Body of pancreas (tissue), 4 donors: ENCODE results near the gene STXBP3. TPM values are rescaled to one million over a fixed set of nuclear protein-coding genes. Genes with fewer than 3 reads are reported as not detected.

Experiments used
- ATAC-seq: fragments of 150-250 bp; one replicate; pipeline ENCODE4 v1.9.1; 2016
- DNase-seq, 4 donors: peaks; one replicate each; pipeline ENCODE4 v3.0.0-alpha.2; 2019
- H3K27ac ChIP-seq, 4 donors: fragments of 200-600 bp; sonication (generic); 1 replicate in 3 of 4; 2 replicates in 1 of 4; pipeline versions ENCODE4 v1.5.1 to v1.6.1; 2016 to 2019; ENCODE audit warnings: mild to moderate bottlenecking in 1 of 4, mixed read lengths in 1 of 4, moderate library complexity in 1 of 4
- H3K27me3 ChIP-seq, 2 donors: fragments of 200-600 bp; sonication (generic); one replicate each; pipeline ENCODE4 v1.6.0; 2016; ENCODE audit warnings: mild to moderate bottlenecking in 1 of 2
- H3K36me3 ChIP-seq, 2 donors: fragments of 200-600 bp; sonication (generic); replicated peaks in 1 of 2; 2 replicates each; pipeline ENCODE4 v1.5.1; 2016; ENCODE audit warnings: low read depth in 2 of 2; ENCODE audit not compliant: insufficient read depth in 1 of 2
- H3K4me1 ChIP-seq: fragments of 200-600 bp; sonication (generic); one replicate; pipeline ENCODE4 v1.6.0; 2016
- H3K4me3 ChIP-seq, 2 donors: fragments of 200-600 bp; sonication (generic); 1 replicate in 1 of 2; 2 replicates in 1 of 2; pipeline ENCODE4 v1.5.1; 2016 to 2019
- H3K9me3 ChIP-seq, 3 donors: fragments of 200-600 bp; sonication (generic); 1 replicate in 2 of 3; 2 replicates in 1 of 3; pipeline ENCODE4 v1.5.1; 2016
- CTCF ChIP-seq, 7 experiments: fragments of 450-650 bp in 4 of 7; fragments of 200-600 bp in 3 of 7; sonication (generic) in 3 of 7; IDR thresholded peaks; one replicate each; pipeline ENCODE4 v1.5.1; 2016 to 2019; ENCODE audit warnings: antibody characterized with exemption in 7 of 7
- POLR2A ChIP-seq, 3 donors: fragments of 450-650 bp; IDR thresholded peaks; one replicate each; pipeline ENCODE4 v1.6.1; 2016; ENCODE audit warnings: antibody characterized with exemption in 3 of 3, mild to moderate bottlenecking in 2 of 3
- WGBS, 2 donors: methylation state at CpG; one replicate each; pipeline ENCODE4 v1.1.5; 2017; 5-methylcytosine and 5-hydroxymethylcytosine counted together
- intact Hi-C: fragments of 100-400 bp; cut with DNase I; formaldehyde crosslinking; loops from one replicate; pipeline ENCODE4 v1.15.1; 2023
- total RNA-seq, 2 donors: library from RNA; depleted of rRNA; stranded (reverse); fragments of >200 nt; gene quantifications; one replicate each; pipeline ENCODE4 v1.1.0, GENCODE V29; 2016

STXBP3 gene
- total RNA-seq, 2 donors from 2014 or later: 39.6 to 83.0 TPM

GRCh38 chr1:108845991-108846390 is 99.5 kb downstream of the STXBP3 start:
- Histone ChIP-seq H3K27ac (no peak overlapping the region), H3K4me3 (no peak overlapping the region), H3K9me3 (no peaks in the 10 kb centered on the region), H3K4me1 (no peaks in the 10 kb centered on the region), H3K27me3 (no peaks in the 10 kb centered on the region), H3K36me3 (no peaks in the 10 kb centered on the region)
- intact Hi-C loops: no loop called here
- TF ChIP-seq CTCF (IDR thresholded peaks at IDR 0.05): no peak
- ATAC-seq (no peak), DNase-seq (no peak)
- 82 to 88% methylated on average over 6 of the region's 6 CpGs for WGBS, 2 donors

- Histone ChIP-seq H3K27me3 (no peaks in the 10 kb centered on the region), H3K4me1 (no peaks in the 10 kb centered on the region), H3K9me3 (no peaks in the 10 kb centered on the region), H3K4me3 (no peak overlapping the region), H3K27ac (no peak overlapping the region), H3K36me3 (no peaks in the 10 kb centered on the region)
- DNase-seq (no peak), ATAC-seq (no peak)
- TF ChIP-seq CTCF (IDR thresholded peaks at IDR 0.05) (no peak), POLR2A (IDR thresholded peaks at IDR 0.05) (no peak)
- WGBS, 2 donors: 75 to 84% methylated on average over 1 of the region's 1 CpG
- intact Hi-C loops: no loop called here
These were observed 101.0 kb downstream of the STXBP3 start for GRCh38 chr1:108847494-108847893.

DNA sequence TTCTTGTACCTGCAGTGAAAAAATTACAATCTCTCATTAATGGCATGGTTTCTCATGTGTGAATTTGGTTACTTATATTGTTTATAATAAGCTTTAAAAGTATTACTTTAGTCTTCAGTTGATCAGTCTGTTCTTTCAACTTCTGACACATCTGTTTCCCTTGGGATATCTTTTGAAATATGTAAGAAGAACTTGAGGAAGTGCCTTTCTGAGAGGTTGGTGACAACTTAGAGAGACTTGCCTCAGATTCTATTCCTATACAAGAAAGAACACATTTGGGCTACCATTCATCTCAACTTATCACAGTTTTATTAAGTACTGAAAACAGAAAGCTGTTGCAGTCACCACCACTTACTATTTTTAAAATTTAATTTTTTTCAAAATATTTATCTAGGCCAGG is 102.3 kb downstream of the STXBP3 start:
- ATAC-seq (no peak), DNase-seq (no peak)
- H3K9me3 ChIP-seq: no peaks in the 10 kb centered on the region
- no peaks in the 10 kb centered on the region for H3K4me1 ChIP-seq
- intact Hi-C loops: no loop called here
- no peaks in the 10 kb centered on the region for H3K36me3 ChIP-seq
- TF ChIP-seq CTCF (IDR thresholded peaks at IDR 0.05) (no peak), POLR2A (IDR thresholded peaks at IDR 0.05) (no peak)
- no peaks in the 10 kb centered on the region for H3K27me3 ChIP-seq
- no peak overlapping the region for H3K4me3 ChIP-seq
- H3K27ac ChIP-seq: no peak overlapping the region

GRCh38 chr1:108850929-108851328 is 104.5 kb downstream of the STXBP3 start:
- ATAC-seq (no peak), DNase-seq (no peak)
- 82 to 83% methylated on average over 7 of the region's 7 CpGs for WGBS, 2 donors
- no peak overlapping the region for H3K4me3 ChIP-seq
- no peaks in the 10 kb centered on the region for H3K36me3 ChIP-seq
- TF ChIP-seq POLR2A (IDR thresholded peaks at IDR 0.05) (no peak), CTCF (IDR thresholded peaks at IDR 0.05) (no peak)
- intact Hi-C loops: no loop called here
- H3K27me3 ChIP-seq: no peaks in the 10 kb centered on the region
- no peak overlapping the region for H3K27ac ChIP-seq
- no peaks in the 10 kb centered on the region for H3K4me1 ChIP-seq
- H3K9me3 ChIP-seq: no peaks in the 10 kb centered on the region

GRCh38 chr1:108851567-108851966 is 105.1 kb downstream of the STXBP3 start:
- WGBS, 2 donors: 43 to 52% methylated on average over 4 of the region's 4 CpGs
- no peaks in the 10 kb centered on the region for H3K27me3 ChIP-seq

More at GRCh38 chr1:108851567-108851966, 105.1 kb downstream of the STXBP3 start:
- H3K4me3 ChIP-seq: no peak overlapping the region
- intact Hi-C loops: no loop called here
- no peak overlapping the region for H3K27ac ChIP-seq
- no peak for ATAC-seq
- no peaks in the 10 kb centered on the region for H3K4me1 ChIP-seq
- no peak for DNase-seq
- no peak for TF ChIP-seq POLR2A (IDR thresholded peaks at IDR 0.05)
- TF ChIP-seq CTCF (IDR thresholded peaks at IDR 0.05): no peak
- H3K9me3 ChIP-seq: no peaks in the 10 kb centered on the region
- no peaks in the 10 kb centered on the region for H3K36me3 ChIP-seq
